NCI-H1694 treated with DMSO at 0.1 percent for 48 hours (cell line): Measurements from ENCODE around the gene BARX1.
"Not testable (repeated sequence)": the region's sequence is repeated elsewhere in the genome, so short reads cannot be mapped to it uniquely, and the experiment has no call there.

Experiments used
- DNase-seq: peaks from one replicate; lab custom pipeline; 2025; lab: John Stamatoyannopoulos, UW

BARX1 gene

DNA sequence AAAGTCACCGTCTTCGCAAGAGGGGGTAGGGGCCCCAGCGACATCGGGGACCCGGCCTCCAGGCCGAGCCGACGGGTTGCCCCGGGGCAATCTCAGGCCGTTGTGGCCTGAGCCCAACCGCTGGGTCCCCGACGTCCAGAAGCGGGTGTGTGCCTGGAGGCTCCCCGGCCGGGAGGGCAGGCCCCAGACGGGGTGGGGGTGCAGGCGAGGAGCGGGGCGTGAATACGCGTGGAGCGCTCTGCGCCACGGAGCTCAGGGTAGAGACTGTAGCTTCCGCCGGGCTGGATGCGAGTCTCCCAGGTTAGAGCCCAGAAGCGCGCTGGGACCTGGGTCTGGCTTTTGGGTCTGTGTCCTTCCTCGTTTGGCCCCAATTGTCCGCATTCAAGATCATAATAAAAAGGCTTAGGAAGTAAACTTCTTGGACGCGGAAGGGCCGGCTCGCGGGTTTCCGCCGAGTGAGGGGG is 3.5 kb downstream of the BARX1 start:
- no peak for DNase-seq

GRCh38 chr9:93950619-93951601 is 4.2 kb downstream of the BARX1 start:
- no peak for DNase-seq

DNA sequence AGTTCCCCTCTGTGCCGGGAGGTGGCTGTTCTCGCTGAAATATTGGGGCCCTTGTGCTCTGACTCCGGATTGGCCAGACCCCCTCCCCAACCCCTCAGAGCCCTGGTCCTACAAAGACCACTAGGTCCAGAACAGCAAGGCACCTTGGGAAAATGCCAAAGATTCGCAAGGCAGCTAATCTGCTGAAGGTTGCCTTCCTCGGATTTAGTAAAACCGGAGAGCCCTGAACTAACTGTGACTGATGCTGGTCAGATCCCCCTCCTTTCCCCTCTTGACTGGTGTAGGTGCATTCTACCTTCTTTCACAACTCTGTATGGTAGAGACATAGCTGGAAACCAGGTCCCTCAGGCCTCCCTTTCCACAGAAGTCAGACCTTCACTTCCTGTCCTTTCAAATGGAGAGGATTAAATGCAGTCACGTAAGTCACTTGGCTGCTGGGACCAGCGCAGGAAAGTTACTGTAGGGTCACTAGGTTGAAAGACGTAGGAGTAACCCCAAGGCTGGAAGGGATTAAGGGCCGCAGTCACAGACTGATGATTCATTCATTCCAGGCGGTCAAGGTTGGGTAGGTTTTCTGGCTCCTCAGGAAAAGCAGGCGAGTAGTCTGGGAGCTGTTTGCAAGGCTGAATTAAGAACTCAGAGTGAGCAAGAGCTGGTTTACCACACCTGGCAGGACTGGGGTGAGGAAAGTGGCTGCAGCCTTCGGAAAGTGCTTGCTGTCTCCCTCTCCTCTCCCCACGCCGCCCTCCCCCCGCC is 5.3 kb downstream of the BARX1 start:
- no peak for DNase-seq

GRCh38 chr9:93949073-93949693 is 6.0 kb downstream of the BARX1 start:
- DNase-seq: no peak

- no peak for DNase-seq
Measured at GRCh38 chr9:93948441-93949072, 6.6 kb downstream of the BARX1 start.

GRCh38 chr9:93947409-93948070 is 7.6 kb downstream of the BARX1 start:
- no peak for DNase-seq

- no peak for DNase-seq
Measured at GRCh38 chr9:93946338-93946712, 8.8 kb downstream of the BARX1 start.

DNA sequence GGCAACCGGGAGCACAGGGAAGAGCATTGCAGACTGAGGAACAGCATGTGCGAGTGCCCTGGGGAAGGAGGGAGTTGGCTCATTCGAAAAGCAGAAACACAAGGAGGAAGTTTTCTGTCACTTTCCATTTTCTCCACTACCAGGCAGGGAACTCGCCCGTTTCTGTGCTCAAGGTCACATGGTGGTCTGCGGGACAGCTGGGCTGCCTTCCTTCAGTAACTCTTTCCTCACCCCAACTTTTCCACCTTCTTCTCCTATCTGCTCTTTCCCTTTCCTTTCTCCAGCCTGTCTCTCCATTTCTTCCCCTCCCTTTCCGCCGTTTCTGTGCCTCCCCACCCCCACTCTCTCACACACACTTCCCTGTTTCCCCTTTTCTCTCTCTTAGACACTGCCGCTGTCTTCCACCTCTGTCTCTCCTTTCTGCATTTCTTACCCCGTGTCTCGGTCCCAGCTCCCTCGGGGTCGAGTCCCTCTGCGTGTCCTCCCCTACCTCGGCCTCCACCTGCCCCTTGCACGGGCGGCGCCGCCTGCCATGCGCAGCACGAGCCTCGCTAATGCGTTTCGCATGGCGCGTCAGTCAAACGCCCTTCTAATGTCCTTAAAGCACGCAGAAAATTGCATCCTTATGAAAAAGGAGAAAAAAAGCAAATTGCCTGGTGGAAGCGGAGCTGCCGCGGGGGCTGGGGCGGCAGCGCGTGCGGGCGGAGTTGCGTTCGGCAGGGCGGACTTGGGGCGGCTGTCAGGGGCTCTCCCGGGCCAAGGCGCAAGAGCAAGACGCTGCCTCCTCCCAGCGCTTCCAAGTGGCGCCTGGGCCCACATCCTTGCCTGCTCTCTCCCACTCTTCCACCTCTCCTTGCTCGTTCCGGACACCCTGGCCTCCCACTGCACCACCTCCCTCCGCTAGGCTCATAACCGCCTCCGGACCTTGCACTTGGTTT is 9.5 kb downstream of the BARX1 start:
- DNase-seq: no peak

- DNase-seq: no peak
Measured at GRCh38 chr9:93944011-93944410, 11.1 kb downstream of the BARX1 start.

DNA sequence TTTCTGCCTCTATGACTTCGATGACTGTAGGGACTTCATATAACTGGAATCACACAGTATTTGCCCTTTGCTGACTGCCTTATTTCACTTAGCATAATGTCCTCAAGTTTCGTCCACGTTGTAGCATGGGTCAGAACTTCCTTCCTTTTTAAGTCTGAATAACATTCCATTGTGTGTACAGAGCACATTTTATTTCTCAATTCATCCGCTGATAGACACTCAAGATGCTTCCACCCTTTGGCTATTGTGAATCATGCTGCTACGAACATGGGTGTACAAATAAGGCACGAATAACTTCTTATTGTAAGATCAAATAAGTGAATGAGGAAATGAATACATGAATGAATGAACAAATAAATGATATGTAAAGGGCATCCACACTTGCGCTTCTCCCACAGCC is 13.0 kb downstream of the BARX1 start:
- no peak for DNase-seq

GRCh38 chr9:93941493-93941892 is 13.7 kb downstream of the BARX1 start:
- DNase-seq: no peak

GRCh38 chr9:93940951-93941350 is 14.2 kb downstream of the BARX1 start:
- no peak for DNase-seq

DNA sequence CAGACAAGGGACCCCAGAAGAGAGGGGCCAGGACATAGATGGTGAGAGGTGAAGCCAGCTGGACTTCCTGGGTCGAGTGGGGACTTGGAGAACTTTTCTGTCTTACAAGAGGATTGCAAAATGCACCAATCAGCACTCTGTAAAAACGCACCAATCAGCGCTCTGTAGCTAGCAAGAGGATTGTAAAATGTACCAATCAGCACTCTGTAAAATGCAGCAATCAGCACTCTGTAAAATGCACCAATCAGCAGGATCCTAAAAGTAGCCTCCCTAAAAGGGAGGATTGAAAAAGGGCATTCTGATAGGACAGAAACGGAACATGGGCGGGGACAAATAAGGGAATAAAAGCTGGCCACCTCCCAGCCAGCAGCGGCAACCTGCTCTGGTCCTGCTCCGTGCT is 15.6 kb downstream of the BARX1 start:
- not testable (repeated sequence) for DNase-seq

GRCh38 chr9:93937193-93937592 is 18.0 kb downstream of the BARX1 start:
- DNase-seq: no peak

GRCh38 chr9:93931905-93932304 is 23.2 kb downstream of the BARX1 start:
- DNase-seq: no peak

DNA sequence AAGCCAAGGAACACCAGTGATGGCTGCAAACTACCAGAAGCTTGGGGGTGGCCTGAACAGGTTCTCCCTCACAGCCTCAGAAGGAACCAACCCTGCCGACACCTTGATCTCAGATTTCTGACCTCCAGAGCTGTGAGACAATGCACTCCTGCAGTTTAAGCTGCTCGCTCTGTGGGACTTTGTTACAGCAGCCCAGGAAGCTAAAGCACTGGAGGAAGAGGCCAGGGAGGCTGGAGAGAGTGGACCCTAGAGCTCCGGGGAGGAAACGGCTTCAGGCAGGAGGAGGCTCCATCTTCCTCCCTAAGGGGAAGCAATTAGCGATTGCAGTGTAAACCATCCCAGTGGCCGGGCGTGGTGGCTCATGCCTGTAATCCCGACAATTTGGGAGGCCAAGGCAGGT is 25.1 kb downstream of the BARX1 start:
- DNase-seq: no peak

DNA sequence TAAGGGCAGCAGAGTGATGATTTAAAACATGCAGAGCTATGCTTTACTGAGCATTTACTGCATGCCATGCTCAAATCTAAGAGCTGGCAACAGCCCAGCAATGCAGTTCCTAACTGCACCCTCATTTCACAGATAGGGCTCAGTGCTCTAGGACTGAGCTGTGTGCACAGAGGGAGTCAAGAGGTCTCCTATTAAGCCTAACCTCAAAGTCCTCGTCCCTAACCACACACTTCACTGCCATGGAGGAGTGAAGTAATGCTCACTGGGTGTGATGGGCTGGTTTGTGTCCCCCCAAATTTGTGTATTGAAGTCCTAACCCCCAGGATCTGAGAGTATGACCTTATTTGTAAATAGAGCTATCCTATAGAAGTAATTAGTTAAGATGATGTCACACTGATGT is 25.9 kb downstream of the BARX1 start:
- no peak for DNase-seq

GRCh38 chr9:93922535-93922934 is 32.6 kb downstream of the BARX1 start:
- no peak for DNase-seq

GRCh38 chr9:93920131-93920800 is 34.9 kb downstream of the BARX1 start:
- no peak for DNase-seq

GRCh38 chr9:93918061-93918460 is 37.1 kb downstream of the BARX1 start:
- no peak for DNase-seq
